ENCODE results near the gene RNF138. TPM values are rescaled to one million over a fixed set of nuclear protein-coding genes. Genes with fewer than 3 reads are reported as not detected.

RNF138 gene
- total RNA-seq, 1 experiment from 2014 or later: 21.5 TPM

- H3K4me3 ChIP-seq: no peak overlapping the region
- BruUV-seq (replicated peaks): no TSS peak
Measured at GRCh38 chr18:32095192-32095899, 3.7 kb downstream of the RNF138 start.

GRCh38 chr18:32095900-32096229 is 4.2 kb downstream of the RNF138 start:
- Histone ChIP-seq H3K27ac (no peak overlapping the region), H2AFZ (no peak overlapping the region), H3K27me3 (ENCODE audit: insufficient read depth, low read depth) (no peaks in the 10 kb centered on the region), H3K79me2 (ENCODE audit: low read depth) (peaks cover 69% of the 10 kb centered on the region), H3K9me3 (ENCODE audit: insufficient read depth, low read depth) (no peaks in the 10 kb centered on the region), H3K4me3 (no peak overlapping the region), H3F3A (ENCODE audit: insufficient read depth, low read depth) (peaks cover 5% of the 10 kb centered on the region; the same call in 1 of the 2 replicates), H4K20me1 (ENCODE audit: insufficient read depth) (peaks cover 4% of the 10 kb centered on the region; the same call in 1 of the 2 replicates), H3K4me1 (replicated peaks; ENCODE audit: insufficient read depth) (no peaks in the 10 kb centered on the region), H3K9me2 (ENCODE audit: insufficient read depth) (no peaks in the 10 kb centered on the region), H3K4me2 (no peak overlapping the region), H3K36me3 (ENCODE audit: low read depth) (no peaks in the 10 kb centered on the region)
- POLR2A ChIA-PET (ENCODE audit: unreplicated experiment): no interaction called here
- BruUV-seq (replicated peaks): no TSS peak
- DNase-seq: no peak
- CTCF ChIA-PET: no interaction called here
- intact Hi-C loops (cut with micrococcal nuclease; ENCODE audit: unreplicated experiment): no loop called here
- TF ChIP-seq EZH2 (IDR thresholded peaks at IDR 0.05; ENCODE audit: low read depth) (no peak), CTCF (conservative IDR thresholded peaks at IDR 0.05) (no peak)

More at GRCh38 chr18:32095192-32095899, 3.7 kb downstream of the RNF138 start:
- Histone ChIP-seq H3K4me1 (replicated peaks; ENCODE audit: insufficient read depth) (no peaks in the 10 kb centered on the region), H3K27me3 (ENCODE audit: insufficient read depth, low read depth) (no peaks in the 10 kb centered on the region), H3K27ac (no peak overlapping the region), H3K79me2 (ENCODE audit: low read depth) (peaks cover 64% of the 10 kb centered on the region), H3K9me2 (ENCODE audit: insufficient read depth) (no peaks in the 10 kb centered on the region), H3K4me2 (no peak overlapping the region), H3K36me3 (ENCODE audit: low read depth) (no peaks in the 10 kb centered on the region), H2AFZ (no peak overlapping the region), H3K9me3 (ENCODE audit: insufficient read depth, low read depth) (no peaks in the 10 kb centered on the region), H4K20me1 (ENCODE audit: insufficient read depth) (peaks cover 4% of the 10 kb centered on the region; the same call in 1 of the 2 replicates), H3F3A (ENCODE audit: insufficient read depth, low read depth) (peaks cover 5% of the 10 kb centered on the region; the same call in 1 of the 2 replicates)
- ChIA-PET CTCF (no interaction called here), POLR2A (ENCODE audit: unreplicated experiment) (no interaction called here)
- TF ChIP-seq CTCF (conservative IDR thresholded peaks at IDR 0.05) (no peak), EZH2 (IDR thresholded peaks at IDR 0.05; ENCODE audit: low read depth) (no peak)
- intact Hi-C loops (cut with micrococcal nuclease; ENCODE audit: unreplicated experiment): no loop called here
- no peak for DNase-seq

- H3K9me3 ChIP-seq (ENCODE audit: insufficient read depth, low read depth): no peaks in the 10 kb centered on the region
- no peak for DNase-seq
- H3K79me2 ChIP-seq (ENCODE audit: low read depth): peaks cover 74% of the 10 kb centered on the region
- H3K4me2 ChIP-seq: no peak overlapping the region
- BruUV-seq (replicated peaks): no TSS peak
- H3K27me3 ChIP-seq (ENCODE audit: insufficient read depth, low read depth): no peaks in the 10 kb centered on the region
- ChIA-PET CTCF (no interaction called here), POLR2A (ENCODE audit: unreplicated experiment) (no interaction called here)
- peaks cover 4% of the 10 kb centered on the region; the same call in 1 of the 2 replicates for H4K20me1 ChIP-seq (ENCODE audit: insufficient read depth)
- no peak overlapping the region for H3K4me3 ChIP-seq
- H3K9me2 ChIP-seq (ENCODE audit: insufficient read depth): no peaks in the 10 kb centered on the region
- H3K36me3 ChIP-seq (ENCODE audit: low read depth): no peaks in the 10 kb centered on the region
- TF ChIP-seq EZH2 (IDR thresholded peaks at IDR 0.05; ENCODE audit: low read depth) (no peak), CTCF (conservative IDR thresholded peaks at IDR 0.05) (no peak)
- intact Hi-C loops (cut with micrococcal nuclease; ENCODE audit: unreplicated experiment): no loop called here
- H3K4me1 ChIP-seq (replicated peaks; ENCODE audit: insufficient read depth): no peaks in the 10 kb centered on the region
- H2AFZ ChIP-seq: no peak overlapping the region
- no peak overlapping the region for H3K27ac ChIP-seq
- no peaks in the 10 kb centered on the region for H3F3A ChIP-seq (ENCODE audit: insufficient read depth, low read depth)
Measured at GRCh38 chr18:32096946-32097345, 5.3 kb downstream of the RNF138 start.

All from PC-9 (cell line).